HS-5 (cell line): Measurements from ENCODE around the gene ACOX3.

Experiments used
- DNase-seq: peaks from one replicate; pipeline ENCODE4 v3.0.0-alpha.2; 2012; ENCODE audit warnings: low read depth

The ACOX3 gene

DNA sequence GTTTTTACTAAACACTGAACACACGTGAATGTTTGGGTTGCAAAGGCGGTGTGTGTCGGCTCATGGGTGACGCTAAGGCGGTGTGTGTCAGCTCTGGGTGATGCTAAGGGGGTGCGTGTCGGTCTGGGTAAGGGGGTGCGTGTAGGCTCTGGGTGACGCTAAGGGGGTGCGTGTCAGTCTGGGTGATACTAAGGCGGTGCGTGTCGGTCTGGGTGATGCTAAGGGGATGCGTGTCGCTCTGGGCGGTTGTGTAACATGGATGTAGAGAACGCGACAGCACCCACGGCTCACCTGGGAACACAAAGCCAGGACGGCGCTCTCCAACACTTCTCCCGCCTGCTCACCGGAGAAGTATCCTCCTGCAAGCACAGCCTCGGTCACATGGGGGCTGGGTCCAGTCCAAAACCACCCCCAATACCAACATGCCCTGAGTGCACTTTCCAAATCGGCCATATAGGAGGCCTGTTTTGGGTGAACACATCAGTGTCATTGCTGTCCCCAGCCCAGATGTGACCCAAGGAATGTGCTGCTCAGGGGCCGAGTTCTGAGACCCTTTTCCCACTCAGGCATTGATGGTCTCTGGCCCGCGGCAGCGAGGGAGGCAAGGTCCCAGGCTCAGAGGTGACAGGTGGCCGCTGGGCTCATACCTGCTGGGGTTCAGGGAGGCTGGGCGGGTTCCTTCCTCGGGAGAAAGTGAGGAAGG lies 67.1 kb downstream of the ACOX3 start:
- DNase-seq = no peak

DNA sequence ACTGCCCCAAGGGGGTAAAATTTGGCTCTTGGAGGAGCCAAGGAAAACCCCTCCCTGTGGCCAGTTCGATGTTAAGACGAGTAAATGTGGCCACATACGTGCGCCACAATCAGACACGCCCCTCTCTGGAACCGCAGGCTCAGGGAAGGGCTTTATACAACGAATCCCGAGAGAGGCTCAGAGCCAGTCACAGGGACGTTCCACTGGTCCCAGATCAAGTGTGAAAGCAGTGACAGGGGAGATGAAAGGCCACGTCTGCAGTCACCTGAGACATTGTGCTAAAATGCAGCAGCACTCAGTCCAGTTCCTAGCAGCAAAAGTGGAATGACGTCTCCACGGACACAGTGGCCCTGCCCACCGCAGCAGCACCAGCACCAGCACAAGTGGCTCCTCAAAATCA lies 68.0 kb downstream of the ACOX3 start:
- DNase-seq = no peak

DNA sequence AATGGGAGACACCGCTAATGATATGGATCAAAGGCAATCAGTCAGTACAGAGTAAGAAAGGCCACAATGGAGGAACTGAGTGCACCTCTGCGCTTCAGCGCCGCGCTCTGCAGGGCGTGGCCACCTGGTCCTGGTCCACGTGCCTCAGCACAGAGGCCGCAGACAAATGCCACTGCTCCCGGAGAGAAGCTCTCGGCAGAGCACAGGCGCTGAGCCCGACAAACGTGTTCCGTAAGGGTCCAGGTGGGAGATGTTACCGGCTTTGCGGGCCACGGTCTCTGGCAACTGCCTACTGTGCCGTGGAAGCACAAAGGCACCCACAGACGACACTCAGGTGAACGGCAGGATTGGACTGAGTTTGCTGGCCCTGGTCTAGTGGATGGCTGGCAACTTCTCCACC lies 68.9 kb downstream of the ACOX3 start:
- no peak for DNase-seq

DNA sequence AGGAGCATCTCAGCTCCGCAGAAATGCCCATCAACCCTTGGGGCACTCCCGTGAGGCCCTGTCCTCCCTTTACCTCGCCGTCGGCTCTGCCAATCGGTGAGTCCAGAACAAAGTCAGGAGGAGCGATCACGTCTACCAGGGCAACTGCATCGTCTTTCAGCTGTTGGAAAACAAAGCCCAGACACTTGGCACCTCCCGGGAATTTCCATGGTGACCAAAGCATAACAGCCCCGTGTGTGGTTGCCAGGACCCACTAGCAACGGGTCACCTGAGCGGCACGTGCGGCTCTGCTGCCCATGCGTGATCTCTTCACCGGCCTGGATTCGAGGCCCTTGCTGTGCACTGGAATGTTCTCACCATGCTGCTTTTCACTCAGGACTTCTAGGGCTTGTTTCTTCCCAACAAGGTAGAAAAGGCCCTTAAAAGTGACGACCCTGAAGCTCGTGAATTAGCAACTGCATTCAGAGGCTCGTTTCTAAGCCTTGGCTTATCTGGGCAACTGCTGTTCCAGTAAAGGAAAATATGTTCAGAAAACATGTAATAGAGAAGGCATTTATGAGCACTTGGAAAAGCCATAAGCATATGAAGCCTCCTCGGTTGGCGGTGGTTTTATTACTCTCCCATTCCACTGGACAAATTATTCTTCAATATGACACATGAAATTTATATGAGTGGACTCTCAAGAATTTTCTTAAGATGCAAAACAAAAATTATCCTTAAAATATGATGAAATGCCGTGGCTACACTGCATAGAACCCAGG lies 69.5 kb downstream of the ACOX3 start:
- DNase-seq = no peak

DNA sequence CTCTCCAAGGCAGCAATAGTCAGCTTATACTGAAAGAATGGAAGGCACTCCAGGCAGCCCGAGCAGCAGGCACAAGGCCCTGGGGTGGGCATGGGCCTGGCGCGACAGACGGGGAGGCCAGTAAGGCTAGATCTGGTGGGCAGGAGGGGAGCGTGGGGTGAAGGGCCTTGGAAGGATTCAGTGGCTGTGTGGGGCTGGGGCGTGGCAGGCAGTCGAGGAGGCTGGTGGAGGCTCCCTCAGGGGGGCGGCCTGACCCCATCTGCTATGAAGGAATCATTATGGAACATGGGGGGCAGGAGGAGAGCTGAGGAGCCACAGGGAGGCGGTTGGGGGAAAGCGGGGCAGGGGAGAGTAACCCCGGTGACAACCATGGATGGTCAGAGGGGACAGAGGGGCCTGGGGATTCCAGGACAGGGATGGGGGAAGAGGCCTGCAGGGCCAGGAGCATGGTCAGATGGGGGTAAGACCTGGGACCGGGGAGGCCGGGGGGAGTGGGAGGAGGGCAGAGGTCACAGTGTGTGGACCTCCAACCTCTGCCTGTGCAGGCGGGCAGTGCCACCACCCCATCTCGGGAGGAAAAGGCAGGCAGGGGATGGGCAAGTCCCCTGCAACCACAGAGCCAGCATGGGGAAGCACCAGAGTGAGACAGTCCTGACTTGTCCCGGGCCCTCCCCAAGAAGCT lies 70.3 kb downstream of the ACOX3 start:
- no peak for DNase-seq

DNA sequence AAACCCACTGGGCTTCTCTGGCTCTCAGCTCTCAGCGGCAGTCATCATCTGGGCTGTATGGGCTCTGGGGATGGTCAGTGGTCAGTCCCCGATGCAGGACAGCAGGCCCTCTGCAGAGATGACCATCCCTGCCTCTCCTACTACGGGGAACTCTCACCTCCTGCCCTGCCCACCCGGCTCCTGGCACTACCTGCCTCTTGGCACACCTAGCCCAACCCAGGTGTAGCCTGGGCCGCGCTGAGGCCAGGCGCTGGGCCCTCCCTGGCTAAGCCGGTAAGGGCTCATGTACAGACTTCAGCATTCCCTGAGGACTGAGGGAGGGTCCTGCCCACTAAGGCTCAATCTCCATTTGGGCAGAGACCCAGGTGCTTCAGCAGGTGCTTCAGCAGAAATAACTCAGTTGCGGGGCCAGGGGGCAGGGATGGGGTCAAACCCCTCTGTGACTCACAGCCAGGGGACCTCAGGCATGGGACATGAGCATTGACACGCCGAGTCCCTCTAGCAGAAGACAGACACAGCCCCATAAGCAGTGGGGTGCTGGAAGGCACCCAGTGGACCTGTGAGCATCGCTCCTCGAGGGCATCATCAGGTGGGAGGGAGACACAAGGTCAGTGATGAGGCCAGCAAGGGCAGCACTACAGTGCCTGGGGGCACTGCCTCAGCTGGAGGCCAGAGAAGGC lies 71.0 kb downstream of the ACOX3 start:
- DNase-seq = no peak

DNA sequence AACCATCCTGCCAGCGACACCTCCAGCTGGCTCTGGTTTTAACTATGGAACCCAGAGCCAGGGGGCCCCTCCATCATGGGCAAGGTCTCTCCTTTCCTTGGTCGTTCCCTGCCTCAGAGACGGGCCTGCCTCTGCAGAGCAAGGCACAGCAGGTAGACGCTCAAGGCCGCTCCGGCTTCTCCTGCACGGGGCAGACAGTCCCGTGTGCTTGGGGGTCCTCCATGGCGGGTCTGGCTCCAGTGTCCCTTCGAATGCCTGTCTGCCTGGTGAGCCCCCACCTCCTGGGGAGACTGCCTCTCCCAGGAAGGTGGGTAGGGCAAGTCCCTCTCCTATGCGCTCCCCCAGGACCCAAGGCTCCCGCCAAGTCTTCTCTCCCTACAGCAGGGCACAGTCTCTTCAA lies 71.5 kb downstream of the ACOX3 start:
- DNase-seq = no peak

DNA sequence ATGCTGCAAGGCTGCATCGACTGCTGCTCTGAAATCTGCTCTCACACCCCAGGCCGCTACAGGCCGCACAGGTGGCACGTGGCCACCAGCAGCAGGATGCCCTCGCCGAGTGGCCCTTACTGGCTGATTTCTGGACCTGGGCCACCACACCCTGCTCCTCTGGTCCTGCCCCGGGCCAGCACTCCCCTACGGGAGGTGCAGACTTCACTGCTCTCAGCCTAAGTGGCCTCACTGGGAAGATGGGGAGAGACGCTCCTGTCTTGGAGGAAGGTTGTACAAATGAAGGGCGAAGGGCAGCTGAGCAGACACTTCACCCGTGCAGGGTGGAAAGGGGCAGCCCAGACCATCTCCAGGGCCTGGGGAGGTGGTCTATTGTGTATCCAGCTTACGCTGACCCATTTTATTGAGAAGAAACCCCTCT lies 72.5 kb downstream of the ACOX3 start:
- no peak for DNase-seq

DNA sequence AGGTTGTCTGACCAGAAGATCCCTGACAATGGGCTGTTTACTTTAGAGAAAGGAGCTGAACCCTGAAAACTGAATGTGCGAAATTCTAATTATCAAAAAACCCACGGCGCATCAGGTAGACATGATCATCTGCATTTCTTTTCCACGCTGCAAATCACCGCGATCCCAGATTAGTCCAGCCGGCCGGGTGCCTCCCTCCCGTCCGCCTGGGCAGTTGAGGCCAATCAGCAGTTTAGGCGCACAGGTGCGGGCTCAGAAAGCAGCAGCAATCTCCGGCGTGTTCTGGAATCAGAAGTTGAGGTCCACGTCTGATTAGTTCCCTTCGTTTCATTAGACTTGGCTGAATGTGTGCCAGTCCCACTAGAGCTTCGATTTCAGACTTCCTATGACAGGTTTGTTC lies 73.9 kb downstream of the ACOX3 start:
- DNase-seq = no peak

DNA sequence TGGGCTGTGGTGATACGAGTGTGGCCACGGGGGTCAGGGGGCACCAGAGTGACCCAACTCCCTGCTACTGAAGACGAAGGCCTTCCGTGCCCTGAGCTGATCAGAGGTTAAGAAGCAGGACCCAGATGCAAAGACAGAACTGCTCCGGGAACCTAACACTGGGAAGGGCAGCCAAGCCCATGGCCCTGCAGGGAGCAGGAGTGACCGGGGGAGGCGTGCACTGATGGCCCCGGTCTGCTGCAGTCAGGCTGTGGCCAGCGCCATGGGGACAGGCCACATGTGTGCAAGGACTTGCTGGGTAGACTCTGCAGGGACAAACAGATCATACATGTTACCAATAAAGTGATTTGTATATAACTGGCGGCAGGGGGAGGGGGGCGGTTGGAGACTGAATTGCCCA lies 74.6 kb downstream of the ACOX3 start:
- no peak for DNase-seq

DNA sequence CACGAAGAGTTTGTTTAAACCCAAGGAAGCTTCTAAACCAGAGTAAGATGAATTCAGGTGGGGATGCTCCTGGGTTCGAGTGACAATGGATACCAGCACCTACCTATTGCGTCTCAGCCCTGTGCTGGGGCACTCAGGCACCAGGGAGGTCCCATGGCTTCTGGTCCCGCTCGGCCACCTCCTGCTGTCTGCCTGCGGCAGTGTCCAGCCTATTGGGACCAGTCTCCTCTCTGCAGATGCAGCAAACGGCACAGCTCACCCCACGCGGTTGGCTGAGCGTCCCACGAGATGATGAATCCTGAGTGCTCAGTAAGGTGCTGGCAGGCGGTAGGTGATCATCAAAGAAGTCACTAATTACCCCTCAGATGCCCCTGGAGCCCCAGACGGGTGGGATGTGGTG lies 75.2 kb downstream of the ACOX3 start:
- no peak for DNase-seq

DNA sequence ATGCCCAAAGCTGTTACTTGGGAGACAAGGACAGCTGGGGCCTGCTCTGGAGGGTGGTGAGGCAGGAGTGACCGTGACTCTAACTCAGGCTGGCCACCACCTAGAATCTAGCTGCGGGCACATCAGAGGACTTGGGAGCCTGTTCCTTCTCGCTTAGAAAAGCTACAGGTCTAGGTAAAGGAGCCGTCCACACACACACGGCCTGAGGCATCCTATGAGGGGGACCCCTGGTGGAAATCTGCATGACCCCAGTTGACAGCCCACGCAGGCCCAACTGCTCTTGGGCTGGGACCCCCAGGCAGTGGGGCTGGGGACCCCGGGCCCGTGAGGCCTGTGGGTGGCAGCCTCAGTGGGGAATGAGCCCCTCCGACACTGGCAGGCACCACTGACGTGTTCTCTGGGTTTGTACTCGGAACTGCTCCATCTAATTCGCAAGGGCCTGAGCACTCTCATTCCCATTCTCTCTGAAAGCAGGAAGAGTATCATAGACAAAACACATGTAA lies 75.6 kb downstream of the ACOX3 start:
- no peak for DNase-seq

DNA sequence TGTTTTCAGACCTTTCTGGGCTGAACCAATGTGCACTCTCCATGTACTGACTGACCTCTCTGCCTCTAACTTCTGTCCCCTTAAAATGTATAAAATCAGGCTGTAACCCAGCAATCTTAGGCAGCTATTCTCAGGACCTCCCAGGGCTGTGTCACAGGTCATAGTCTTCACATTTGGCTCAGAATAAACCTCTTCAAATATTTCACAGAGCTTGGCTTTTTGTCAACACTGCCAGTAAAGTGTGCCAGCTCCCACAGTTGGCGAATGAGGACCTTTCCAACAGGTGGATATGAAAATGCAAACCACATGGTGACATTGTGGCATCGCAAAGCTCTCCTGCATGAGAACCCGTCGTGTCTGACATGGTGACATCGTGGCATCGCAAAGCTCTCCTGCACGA lies 76.4 kb downstream of the ACOX3 start:
- DNase-seq = no peak

DNA sequence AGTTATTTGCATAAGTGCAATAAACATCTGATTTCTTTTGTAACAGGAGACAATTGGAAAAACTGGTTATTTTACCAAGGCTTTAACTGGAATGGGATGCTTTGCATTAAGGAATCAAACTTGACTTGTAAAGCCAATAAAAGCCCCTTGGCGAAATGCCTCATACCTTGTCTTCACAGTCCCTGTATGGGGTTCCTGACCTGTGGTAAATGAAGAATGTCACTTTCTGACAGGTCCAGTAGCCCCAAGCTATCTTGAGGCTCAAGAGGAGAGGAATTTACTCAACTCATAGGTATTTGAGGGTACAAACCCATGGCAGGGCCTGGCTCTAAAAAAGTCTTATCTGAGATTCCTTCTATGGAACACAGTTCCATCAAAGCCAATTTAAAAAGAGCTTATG lies 78.0 kb downstream of the ACOX3 start:
- no peak for DNase-seq

DNA sequence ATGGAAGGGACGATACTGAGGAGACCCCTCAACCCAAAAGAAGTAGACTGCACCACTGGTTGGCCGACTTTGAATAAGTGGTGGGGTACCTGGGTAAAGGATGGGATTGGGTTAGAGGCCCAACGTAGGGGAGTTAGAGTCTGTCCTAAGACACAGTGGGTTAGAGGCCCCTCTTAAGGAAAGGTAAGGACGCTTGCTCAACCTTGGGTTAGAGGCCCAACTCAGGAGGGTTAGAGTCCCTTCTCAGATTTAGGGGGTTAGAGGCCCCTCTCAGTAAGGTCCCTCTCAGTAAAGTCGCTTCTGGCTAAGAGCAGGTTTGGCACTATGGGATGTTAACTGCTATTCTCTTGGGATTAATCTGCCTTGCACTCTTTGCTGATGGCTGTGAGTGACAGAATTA lies 81.3 kb downstream of the ACOX3 start:
- DNase-seq = no peak

DNA sequence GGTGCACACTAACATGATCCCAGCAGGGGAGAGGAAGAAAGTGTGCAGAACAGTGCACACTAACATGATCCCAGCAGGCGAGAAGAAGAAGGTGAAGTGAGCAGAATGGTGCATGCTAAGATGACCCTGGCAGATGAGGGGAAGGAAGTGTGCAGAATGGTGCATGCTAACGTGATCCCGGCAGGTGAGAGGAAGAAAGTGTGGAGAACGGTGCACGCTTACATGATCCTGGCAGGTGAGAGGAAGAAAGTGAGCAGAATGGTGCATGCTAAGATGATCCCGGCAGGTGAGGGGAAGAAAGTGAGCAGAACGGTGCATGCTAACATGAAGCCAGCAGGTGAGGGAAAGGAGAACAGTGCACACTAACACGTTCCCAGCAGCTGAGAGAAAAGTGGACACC lies 83.7 kb downstream of the ACOX3 start:
- DNase-seq = no peak

DNA sequence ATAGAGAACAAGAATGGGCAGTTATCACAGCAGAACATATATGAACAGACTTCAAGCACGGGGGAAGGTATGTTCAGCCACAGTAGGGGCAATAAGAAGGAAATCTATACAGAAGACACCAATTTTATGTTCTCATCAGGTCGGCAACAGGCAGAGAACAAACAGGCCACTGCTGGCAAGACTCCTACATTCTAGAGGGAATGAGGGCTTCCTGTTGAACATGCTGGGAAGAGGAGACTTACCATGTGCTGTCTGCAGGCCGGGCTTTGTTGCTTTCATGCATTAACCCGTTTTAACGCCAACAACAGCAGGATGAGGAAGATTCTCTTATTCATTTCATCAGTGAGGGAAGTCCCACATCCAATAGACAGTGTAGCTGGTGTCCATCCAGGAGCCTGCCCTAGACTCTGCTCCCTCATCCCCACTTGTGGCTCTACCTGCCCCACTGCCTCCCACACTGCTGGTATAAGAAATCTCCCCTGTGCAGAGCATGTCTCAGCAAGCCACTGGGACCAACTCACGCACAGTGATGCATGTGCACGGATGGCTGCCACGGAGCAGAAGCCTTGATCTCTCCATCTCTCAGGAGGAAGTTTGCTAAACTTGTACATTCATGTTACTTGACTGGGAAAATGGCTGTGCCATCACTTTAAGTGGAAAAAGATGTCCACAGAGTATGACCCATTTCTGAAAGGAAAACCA lies 84.5 kb downstream of the ACOX3 start:
- no peak for DNase-seq

DNA sequence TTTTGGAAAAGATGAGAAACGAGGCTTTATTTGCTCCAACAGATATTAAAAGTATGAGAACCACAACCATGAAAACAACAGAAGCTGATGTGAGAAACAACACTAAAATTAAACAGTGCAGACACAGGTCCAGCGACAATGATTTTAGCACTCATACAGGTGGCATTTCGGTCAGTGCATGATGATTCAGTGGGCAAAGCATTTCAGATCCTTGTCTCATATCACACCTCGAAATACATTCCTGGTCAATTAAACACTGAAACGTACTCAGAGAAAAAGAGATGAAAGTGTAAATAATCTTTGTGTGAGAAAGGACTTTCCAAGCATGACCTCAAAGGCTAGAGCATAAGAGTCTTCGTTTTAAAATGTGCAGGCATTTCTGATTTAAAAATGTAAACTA lies 85.2 kb downstream of the ACOX3 start:
- no peak for DNase-seq

DNA sequence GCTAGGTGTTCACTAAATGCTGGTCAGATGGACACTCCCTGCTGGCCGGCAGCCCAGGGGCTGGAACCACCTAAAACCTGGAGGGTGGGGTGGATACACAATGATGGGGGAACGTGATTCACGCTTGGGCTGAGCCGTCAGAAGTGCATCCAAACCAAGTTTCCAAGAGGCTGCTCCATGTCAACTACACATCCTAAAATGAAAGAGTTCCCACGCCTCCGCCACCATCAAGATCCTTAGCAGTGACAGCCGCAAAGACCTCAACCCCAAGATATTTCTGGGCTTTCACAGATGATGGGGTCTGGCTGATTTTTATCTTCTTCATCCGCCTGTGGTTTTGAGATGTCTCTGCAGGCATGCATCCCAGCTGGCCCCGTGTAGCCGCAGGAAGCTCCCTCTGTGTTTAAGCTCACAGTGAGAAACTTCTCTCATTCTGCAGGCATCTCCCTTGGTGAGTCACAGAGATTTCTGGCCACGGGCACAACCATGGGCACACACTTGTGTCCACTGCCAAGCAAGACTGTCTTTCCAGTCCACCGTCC lies 86.5 kb downstream of the ACOX3 start:
- no peak for DNase-seq

DNA sequence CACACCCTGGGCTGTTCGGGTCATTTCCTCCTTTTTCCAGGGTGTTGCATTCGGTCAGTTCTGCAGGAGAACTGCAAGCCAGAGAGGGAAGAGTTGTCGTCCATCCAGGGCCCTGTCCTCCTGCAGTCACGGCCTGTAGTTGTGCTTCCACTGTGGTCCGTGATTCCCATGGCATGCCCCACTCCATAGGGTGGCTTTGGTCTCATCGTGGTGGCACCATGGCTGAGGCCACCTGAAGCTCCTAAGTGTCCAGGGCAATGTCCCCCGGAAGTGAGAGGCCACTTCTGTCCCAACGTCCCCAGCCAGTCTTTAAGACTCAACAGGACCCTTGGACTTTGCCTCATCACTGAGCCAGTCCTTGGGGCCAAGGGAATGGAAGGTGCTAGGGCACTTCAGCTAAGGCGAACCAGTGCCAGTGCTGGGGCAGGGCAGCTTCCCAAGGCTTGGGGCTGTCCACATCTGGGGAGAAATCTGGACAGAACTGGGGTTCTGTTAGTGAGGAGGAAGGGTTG lies 87.3 kb downstream of the ACOX3 start:
- DNase-seq = no peak

DNA sequence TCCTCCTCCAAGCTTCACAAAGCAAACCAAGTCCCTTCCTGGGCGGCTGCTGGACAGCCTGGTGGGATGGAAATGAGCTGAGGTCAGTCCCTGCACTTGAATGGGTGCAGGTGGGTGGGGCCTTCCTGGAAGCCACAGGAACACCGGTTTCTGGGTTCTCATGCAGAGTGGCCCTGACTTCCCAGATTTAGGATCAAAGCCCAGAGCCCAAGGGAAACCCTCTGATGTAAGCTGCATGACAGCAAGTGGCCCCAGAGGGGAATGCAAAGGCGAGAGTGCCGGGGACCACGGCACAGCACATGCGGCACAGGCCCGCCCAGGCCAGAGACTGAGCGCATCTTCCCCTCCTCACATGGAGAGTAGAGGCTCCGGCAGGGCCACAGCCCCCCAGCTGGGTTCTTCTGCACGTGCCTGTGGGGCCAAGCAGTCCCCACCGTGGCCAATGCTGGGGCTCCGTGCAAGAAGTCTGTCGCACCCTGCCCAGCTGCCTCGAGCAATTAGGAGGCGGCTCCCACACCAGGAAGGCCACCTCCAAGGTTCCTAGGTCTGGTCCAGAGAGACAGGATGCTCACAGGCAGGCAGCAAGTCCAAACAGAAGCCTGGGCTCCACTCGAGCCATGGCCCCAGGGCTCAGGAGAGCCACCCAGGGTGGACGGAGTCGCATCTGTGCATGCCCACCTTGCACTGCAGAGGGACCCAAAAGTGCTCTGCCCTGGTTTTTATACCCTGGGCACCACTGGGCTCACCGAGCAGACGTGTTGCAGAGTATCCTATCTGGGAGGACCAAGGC lies 88.0 kb downstream of the ACOX3 start:
- DNase-seq = no peak
